CD14-positive monocyte (primary cell): Measurements from ENCODE around the gene CNTN5. TPM values are rescaled to one million over a fixed set of nuclear protein-coding genes. Genes with fewer than 3 reads are reported as not detected.

Experiments used
- DNase-seq, 3 donors: peaks; one replicate each; pipeline ENCODE4 v3.0.0-alpha.2; 2011 to 2022
- H2AFZ ChIP-seq: 2 replicates; pipeline ENCODE4 v1.6.0; 2012; ENCODE audit warnings: mild to moderate bottlenecking, low read depth, low read length, inconsistent platforms; ENCODE audit not compliant: insufficient read depth, poor library complexity, severe bottlenecking
- H3K27ac ChIP-seq, 2 donors: 1 replicate in 1 of 2; 2 replicates in 1 of 2; pipeline ENCODE4 v1.5.1; 2012 to 2013; ENCODE audit warnings: low read length in 2 of 2, control low read depth in 1 of 2, inconsistent platforms in 1 of 2, low read depth in 1 of 2, mild to moderate bottlenecking in 1 of 2
- H3K27me3 ChIP-seq, 2 donors: one replicate each; pipeline versions ENCODE4 v1.6.0 to v1.6.1; 2011 to 2013; ENCODE audit warnings: low read length in 2 of 2; ENCODE audit not compliant: control insufficient read depth in 2 of 2, insufficient read depth in 2 of 2
- H3K36me3 ChIP-seq, 2 donors: replicated peaks in 1 of 2; 1 replicate in 1 of 2; 2 replicates in 1 of 2; pipeline versions ENCODE4 v1.5.1 to v1.6.1; 2012 to 2013; ENCODE audit warnings: low read length in 2 of 2, control low read depth in 1 of 2, inconsistent platforms in 1 of 2, mild to moderate bottlenecking in 1 of 2; ENCODE audit not compliant: insufficient read depth in 2 of 2, control insufficient read depth in 1 of 2
- H3K4me1 ChIP-seq, 2 donors: 1 replicate in 1 of 2; 2 replicates in 1 of 2; pipeline versions ENCODE4 v1.5.1 to v1.6.1; 2012 to 2013; ENCODE audit warnings: low read length in 2 of 2, control low read depth in 1 of 2, inconsistent platforms in 1 of 2, mild to moderate bottlenecking in 1 of 2, moderate library complexity in 1 of 2; ENCODE audit not compliant: insufficient read depth in 2 of 2, control insufficient read depth in 1 of 2
- H3K4me2 ChIP-seq: replicated peaks from 2 replicates; pipeline ENCODE3; 2012; ENCODE audit warnings: low read length, moderate library complexity, mild to moderate bottlenecking; ENCODE audit not compliant: poor library complexity, severe bottlenecking; ENCODE audit errors: extremely low read depth
- H3K4me3 ChIP-seq, 3 experiments: fragments of 200-600 bp in 1 of 3; sonication (generic) in 1 of 3; replicated peaks in 1 of 3; 1 replicate in 2 of 3; 2 replicates in 1 of 3; pipeline ENCODE4 v1.5.1; 2011 to 2013; ENCODE audit warnings: low read length in 3 of 3, mild to moderate bottlenecking in 3 of 3, control low read depth in 2 of 3, low read depth in 2 of 3, inconsistent platforms in 1 of 3, moderate library complexity in 1 of 3
- H3K79me2 ChIP-seq: 2 replicates; pipeline ENCODE4 v1.6.0; 2012; ENCODE audit warnings: mild to moderate bottlenecking, control low read depth, inconsistent platforms, low read length, moderate library complexity; ENCODE audit not compliant: insufficient read depth
- H3K9ac ChIP-seq: 2 replicates; pipeline ENCODE4 v1.6.0; 2017; ENCODE audit warnings: low read length, mild to moderate bottlenecking; ENCODE audit not compliant: insufficient read depth, poor library complexity, severe bottlenecking
- H3K9me3 ChIP-seq, 2 donors: replicated peaks in 1 of 2; 1 replicate in 1 of 2; 2 replicates in 1 of 2; pipeline versions ENCODE4 v1.5.1 to v1.6.1; 2012 to 2013; ENCODE audit warnings: low read length in 2 of 2, control low read depth in 1 of 2; ENCODE audit not compliant: control insufficient read depth in 1 of 2, insufficient read depth in 1 of 2
- H4K20me1 ChIP-seq: 2 replicates; pipeline ENCODE4 v1.6.0; 2012; ENCODE audit warnings: mild to moderate bottlenecking, low read length, control low read depth, moderate library complexity; ENCODE audit not compliant: insufficient read depth
- H3K27ac Mint-ChIP-seq, 7 donors: one replicate each; pipeline ENCODE4 v1.8.0; 2020; ENCODE audit warnings: mild to moderate bottlenecking in 7 of 7, mixed read lengths in 7 of 7, moderate library complexity in 6 of 7, inconsistent platforms in 2 of 7
- H3K27me3 Mint-ChIP-seq, 3 donors: one replicate each; pipeline ENCODE4 v1.8.0; 2021 to 2022; ENCODE audit warnings: low read depth in 3 of 3, mild to moderate bottlenecking in 3 of 3, mixed read lengths in 3 of 3, moderate library complexity in 3 of 3, inconsistent platforms in 1 of 3
- H3K36me3 Mint-ChIP-seq, 2 donors: one replicate each; pipeline ENCODE4 v1.8.0; 2020; ENCODE audit warnings: mixed read lengths in 2 of 2, inconsistent platforms in 1 of 2, mild to moderate bottlenecking in 1 of 2
- H3K4me1 Mint-ChIP-seq: one replicate; pipeline ENCODE4 v1.8.0; 2020; ENCODE audit warnings: mild to moderate bottlenecking, mixed read lengths
- H3K4me3 Mint-ChIP-seq, 2 donors: one replicate each; pipeline ENCODE4 v1.8.0; 2020; ENCODE audit warnings: mild to moderate bottlenecking in 2 of 2, mixed read lengths in 2 of 2, moderate library complexity in 1 of 2
- H3K9me3 Mint-ChIP-seq, 7 donors: one replicate each; pipeline ENCODE4 v1.8.0; 2020 to 2022; ENCODE audit warnings: mixed read lengths in 7 of 7, mild to moderate bottlenecking in 6 of 7, moderate library complexity in 6 of 7, inconsistent platforms in 2 of 7
- WGBS: methylation state at CpG from one replicate; pipeline ENCODE4 v1.1.5; 2013; ENCODE audit warnings: missing lambda C conversion rate; ENCODE audit not compliant: insufficient coverage; 5-methylcytosine and 5-hydroxymethylcytosine counted together
- intact Hi-C, 2 donors: fragments of 100-400 bp; cut with micrococcal nuclease; formaldehyde crosslinking; loops; one replicate each; pipeline versions ENCODE4 v1.15.0 to v1.15.1; 2023
- polyA plus RNA-seq, 3 donors: library from polyadenylated mRNA; depleted of rRNA in 1 of 3; unstranded in 2 of 3; stranded (reverse) in 1 of 3; fragments of 300-500 nt in 2 of 3; fragments of >200 nt in 1 of 3; fragmentation: Illumina TruSeq in 2 of 3; gene quantifications; 1 replicate in 2 of 3; 2 replicates in 1 of 3; pipeline ENCODE4 v1.2.3, GENCODE V29; 2012 to 2021
- TF ChIP-seq, protein P1 (sequence below): fragments of 200-600 bp; IDR thresholded peaks from one replicate; pipeline ENCODE4 v1.8.0; 2022; ENCODE audit warnings: antibody characterized with exemption, mild to moderate bottlenecking

CNTN5 gene
- polyA plus RNA-seq, 3 donors: not detected

DNA sequence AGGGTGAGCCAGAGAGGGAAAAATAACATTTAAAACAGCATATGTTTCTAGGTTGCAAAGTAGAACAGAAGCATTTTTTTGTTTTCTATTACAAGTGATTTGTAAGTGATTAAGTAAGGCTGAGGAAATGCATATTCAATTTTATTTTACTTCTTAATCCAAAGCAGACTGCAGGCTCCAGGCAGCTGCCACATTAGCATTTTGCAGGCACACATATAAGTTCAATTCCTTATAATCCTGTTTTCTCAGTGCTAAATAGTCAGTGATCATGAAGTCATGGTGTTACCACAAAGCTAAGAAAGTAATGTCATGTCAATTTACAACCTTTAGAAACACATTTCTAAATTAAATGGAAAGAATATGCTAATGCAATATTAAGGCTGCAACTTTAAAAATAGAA lies 149.8 kb downstream of the CNTN5 start:
- Mint-ChIP-seq H3K9me3 (peaks cover 0 to 9% (median 1%) of the 10 kb centered on the region in 7 donors), H3K4me3 (no peak overlapping the region), H3K27ac (no peak overlapping the region), H3K4me1 (no peaks in the 10 kb centered on the region), H3K27me3 (peaks cover 0 to 1% (median 0%) of the 10 kb centered on the region in 3 donors), H3K36me3 (no peaks in the 10 kb centered on the region)
- no peaks in the 10 kb centered on the region for H4K20me1 ChIP-seq
- H3K27ac ChIP-seq: no peak overlapping the region
- no peak overlapping the region for H2AFZ ChIP-seq
- no peaks in the 10 kb centered on the region for H3K27me3 ChIP-seq
- H3K4me2 ChIP-seq: no peak overlapping the region
- no peaks in the 10 kb centered on the region for H3K4me1 ChIP-seq
- intact Hi-C loops: no loop called here
- DNase-seq: no peak
- no peaks in the 10 kb centered on the region for H3K79me2 ChIP-seq
- H3K9me3 ChIP-seq: peaks cover 3 to 4% of the 10 kb centered on the region in 2 donors
- TF ChIP-seq, protein P1, sequence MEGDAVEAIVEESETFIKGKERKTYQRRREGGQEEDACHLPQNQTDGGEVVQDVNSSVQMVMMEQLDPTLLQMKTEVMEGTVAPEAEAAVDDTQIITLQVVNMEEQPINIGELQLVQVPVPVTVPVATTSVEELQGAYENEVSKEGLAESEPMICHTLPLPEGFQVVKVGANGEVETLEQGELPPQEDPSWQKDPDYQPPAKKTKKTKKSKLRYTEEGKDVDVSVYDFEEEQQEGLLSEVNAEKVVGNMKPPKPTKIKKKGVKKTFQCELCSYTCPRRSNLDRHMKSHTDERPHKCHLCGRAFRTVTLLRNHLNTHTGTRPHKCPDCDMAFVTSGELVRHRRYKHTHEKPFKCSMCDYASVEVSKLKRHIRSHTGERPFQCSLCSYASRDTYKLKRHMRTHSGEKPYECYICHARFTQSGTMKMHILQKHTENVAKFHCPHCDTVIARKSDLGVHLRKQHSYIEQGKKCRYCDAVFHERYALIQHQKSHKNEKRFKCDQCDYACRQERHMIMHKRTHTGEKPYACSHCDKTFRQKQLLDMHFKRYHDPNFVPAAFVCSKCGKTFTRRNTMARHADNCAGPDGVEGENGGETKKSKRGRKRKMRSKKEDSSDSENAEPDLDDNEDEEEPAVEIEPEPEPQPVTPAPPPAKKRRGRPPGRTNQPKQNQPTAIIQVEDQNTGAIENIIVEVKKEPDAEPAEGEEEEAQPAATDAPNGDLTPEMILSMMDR: no peak
- no peak overlapping the region for H3K4me3 ChIP-seq
- H3K9ac ChIP-seq: no peak overlapping the region
- H3K36me3 ChIP-seq: no peaks in the 10 kb centered on the region

DNA sequence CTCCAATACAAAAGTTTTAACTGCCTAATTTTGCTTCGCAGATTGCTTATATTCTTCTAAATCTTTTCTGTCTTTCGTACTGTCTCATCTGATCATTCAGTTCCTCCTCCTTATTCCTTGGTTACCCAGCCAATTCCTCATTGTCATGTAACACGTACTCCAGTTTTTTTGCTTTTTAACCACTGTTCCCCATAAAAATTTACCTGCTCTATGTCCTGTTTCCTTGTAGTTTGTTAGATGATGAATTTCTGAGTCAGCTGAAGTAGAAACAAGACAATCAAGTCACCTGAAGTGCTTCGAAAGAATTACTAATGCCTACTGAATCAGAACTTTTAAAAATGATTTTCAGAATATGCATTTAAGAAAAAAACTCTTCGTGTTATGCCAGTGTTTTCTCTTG lies 150.6 kb downstream of the CNTN5 start:
- no peak overlapping the region for H3K27ac Mint-ChIP-seq
- no peaks in the 10 kb centered on the region for H3K36me3 Mint-ChIP-seq
- H3K27ac ChIP-seq: no peak overlapping the region
- TF ChIP-seq, protein P1: no peak
- no peak overlapping the region for H3K4me3 ChIP-seq
- H3K9me3 ChIP-seq: peaks cover 3 to 4% of the 10 kb centered on the region in 2 donors
- H3K4me1 Mint-ChIP-seq: no peaks in the 10 kb centered on the region
- H3K4me2 ChIP-seq: no peak overlapping the region
- H3K27me3 Mint-ChIP-seq: peaks cover 0 to 1% (median 0%) of the 10 kb centered on the region in 3 donors
- no peaks in the 10 kb centered on the region for H3K27me3 ChIP-seq
- H3K4me3 Mint-ChIP-seq: no peak overlapping the region
- no peaks in the 10 kb centered on the region for H3K4me1 ChIP-seq
- DNase-seq: no peak
- no peak overlapping the region for H3K9ac ChIP-seq
- H3K79me2 ChIP-seq: no peaks in the 10 kb centered on the region
- H3K36me3 ChIP-seq: no peaks in the 10 kb centered on the region
- peaks cover 0 to 9% (median 0%) of the 10 kb centered on the region in 7 donors for H3K9me3 Mint-ChIP-seq
- no peaks in the 10 kb centered on the region for H4K20me1 ChIP-seq
- intact Hi-C loops: no loop called here
- no peak overlapping the region for H2AFZ ChIP-seq
- no CpG with 5 or more reads among the region's 5 CpGs for WGBS
